ENCODE results near the gene RGL2.
"Not testable (repeated sequence)": the region's sequence is repeated elsewhere in the genome, so short reads cannot be mapped to it uniquely, and the experiment has no call there.

DNA sequence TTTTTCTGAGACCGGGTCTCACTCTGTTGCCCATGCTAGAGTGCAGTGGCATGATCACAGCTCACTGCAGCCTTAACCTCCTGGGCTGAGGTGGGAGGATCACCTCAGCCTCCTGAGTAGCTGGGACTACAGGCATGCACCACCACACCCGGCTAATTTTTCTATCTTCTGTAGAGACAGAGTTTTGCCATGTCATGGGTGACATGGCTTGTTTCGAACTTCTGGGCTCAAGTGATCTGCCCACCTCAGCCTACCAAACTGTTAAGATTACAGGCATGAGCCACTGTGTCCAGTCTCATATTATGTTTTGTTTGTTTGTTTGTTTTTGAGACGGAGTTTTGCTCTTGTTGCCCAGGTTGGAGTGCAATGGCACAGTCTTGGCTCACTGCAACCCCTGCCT, 13.5 kb downstream of the RGL2 start:
- TF ChIP-seq CTCF (IDR thresholded peaks at IDR 0.05 in 8 of 11, conservative IDR thresholded peaks at IDR 0.05 in 3 of 11); POLR2AphosphoS5 (IDR thresholded peaks at IDR 0.05): not testable (repeated sequence)

All from spleen (tissue), 7 donors.